NCI-H226 (cell line): ENCODE data around the gene KREMEN1.

Experiments
- DNase-seq: peaks from one replicate; pipeline ENCODE4 v3.0.0-alpha.2; 2015

KREMEN1 gene

DNA sequence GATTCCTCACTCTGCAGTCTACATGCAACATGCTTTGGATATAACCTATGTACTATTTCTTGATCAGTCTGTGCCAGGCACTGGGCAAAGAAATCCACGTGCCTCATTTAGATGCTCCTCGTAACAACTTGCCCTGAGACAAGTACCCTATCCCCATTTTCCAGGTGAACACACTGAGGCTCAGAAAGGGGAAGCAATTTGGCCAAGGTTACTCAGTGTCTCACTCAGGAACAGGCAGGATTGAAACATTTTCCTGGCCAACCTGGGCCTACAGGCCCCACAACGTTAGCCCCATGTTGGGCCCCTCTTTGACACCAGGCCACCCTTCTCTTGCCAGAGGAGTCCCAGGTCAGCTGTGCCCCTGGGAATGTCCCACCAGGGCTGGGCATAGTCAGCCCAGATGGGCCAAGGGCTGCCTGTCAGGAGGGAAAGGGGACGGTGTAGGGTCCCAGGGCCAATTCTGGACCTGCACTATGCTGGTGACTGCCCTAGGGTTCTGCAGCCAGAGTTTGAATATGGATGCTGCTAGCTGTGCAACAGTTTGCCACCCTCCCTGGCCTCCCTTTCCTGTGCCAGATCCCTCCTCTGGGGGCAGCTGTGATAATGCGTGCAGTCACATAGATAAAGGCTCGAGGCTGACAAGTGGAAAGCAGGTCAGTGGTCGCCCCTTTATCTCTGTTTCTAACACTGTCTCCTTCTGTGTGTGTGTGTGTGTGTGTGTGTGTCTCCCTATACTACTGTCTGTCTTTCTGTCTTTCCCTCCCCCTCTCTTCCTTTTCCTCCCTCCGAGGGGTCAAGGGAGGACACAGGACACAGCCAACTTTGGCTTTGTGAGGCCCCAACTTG is 122.5 kb downstream of the KREMEN1 start:
- no peak for DNase-seq

DNA sequence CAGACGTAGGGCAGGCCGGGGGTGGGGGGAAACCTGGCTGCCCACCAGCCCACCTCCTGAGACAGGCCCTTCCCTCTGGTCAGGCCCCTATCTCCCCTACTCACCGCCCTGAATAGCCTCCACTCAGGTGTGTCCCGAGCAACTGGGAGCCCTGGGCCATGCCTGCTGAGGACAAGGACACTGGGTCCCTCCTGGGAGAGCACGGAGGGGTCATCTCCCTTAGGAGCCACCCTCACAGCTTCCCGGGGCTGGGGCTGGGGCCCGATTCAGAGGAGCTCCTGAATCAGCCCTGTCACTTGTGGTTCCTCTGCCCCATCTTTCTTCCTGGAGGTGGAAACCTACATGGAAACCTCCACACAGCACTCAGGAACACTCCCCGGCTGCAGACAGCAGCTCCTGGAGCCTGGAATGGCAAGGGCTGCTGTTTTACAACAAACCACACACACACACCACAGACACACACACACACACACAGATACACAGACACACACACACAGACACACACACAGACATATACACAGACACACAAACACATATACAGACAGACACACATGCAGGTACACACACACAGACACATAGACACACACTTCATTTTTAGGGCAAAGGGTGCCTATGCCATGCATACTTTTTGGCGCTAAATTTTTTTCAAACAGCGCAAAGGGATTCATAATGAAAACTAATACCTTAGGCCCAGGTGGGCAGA is 123.3 kb downstream of the KREMEN1 start:
- DNase-seq: no peak

DNA sequence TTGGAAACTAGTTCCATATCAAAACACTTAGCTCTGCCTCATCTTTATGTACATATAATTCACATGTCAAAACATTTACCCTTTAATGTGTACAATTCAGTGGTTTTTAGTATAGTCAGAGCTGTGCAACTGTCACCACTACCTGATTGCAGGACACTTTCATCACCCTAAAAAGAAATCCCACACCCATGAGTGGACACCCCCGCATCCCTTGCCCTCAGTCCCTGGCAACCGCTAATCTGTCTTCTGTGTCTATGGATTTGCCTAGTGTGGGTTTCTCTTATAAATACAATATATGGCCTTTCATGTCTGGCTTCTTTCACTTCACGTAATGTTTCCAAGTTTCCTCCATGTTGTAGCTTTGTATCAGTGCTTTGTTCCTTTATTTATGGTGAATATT is 124.3 kb downstream of the KREMEN1 start:
- no peak for DNase-seq

DNA sequence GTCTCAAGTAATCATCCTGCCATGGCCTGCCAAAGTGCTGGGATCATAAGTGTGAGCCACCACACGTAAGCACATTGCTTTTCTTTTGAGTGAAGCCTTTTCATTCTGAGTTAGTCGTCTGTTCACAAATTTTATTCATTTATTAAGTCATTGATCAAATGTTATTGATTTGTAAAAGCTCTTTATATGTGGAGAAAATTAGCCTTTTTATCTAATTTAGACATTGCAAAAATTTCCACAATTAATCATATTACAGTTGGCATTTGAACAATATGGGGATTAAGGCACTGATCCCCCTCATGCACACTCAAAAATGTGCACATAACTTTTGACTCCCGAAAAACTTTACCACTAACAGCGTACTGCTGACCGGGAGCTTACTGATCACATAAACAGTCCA is 125.4 kb downstream of the KREMEN1 start:
- DNase-seq: no peak

DNA sequence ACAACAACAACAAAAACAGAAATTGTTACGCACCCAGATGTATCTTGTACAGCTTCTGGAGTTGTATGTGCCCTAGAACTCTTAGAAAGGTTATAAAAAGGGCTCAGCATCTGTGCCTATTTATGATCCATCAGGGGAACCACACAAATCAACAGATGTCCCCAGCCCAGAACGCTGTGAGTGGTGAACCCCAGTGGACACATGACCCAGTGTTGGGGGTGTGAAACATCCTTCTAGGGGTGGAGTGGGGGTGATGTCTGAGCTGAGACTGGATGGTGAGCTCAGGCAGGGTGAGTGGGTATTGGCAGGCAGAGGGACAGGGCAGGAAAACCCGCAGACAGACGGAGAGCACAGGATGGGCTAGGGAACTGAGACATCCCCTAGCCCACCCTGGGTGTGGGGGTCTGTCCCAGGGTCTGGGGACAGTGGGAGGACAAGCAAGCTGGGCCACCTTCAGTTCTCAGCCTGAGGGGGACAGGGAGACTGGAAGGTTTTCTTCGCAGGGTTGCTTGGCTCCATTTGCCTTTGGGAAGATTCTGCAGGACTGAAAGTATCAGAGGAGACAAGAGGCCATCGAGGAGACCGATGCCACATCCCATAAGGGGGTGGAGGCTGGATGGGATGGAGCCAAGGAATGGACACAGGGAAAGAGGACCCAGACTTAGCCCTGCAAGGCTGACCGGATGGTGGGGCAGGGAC is 127.0 kb downstream of the KREMEN1 start:
- no peak for DNase-seq

DNA sequence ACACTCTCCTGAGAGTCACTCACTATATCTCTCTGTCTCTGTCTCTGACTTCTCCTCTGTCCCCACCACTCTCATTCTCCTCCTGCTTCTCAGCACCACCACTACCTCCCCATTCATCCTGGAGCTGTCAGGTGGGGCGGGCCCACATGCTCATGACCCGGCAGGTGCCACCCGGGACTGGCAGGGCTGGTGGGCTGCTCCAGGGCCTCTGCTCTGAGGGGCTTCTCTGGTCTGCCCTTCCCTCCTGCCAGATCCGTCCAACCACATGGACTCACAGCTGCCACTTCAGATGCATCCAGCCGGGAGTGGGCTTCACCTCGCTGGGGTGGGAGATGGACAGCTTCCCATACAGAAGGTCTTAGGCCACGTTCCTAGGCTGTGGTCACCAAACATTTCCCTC is 128.1 kb downstream of the KREMEN1 start:
- DNase-seq: no peak

DNA sequence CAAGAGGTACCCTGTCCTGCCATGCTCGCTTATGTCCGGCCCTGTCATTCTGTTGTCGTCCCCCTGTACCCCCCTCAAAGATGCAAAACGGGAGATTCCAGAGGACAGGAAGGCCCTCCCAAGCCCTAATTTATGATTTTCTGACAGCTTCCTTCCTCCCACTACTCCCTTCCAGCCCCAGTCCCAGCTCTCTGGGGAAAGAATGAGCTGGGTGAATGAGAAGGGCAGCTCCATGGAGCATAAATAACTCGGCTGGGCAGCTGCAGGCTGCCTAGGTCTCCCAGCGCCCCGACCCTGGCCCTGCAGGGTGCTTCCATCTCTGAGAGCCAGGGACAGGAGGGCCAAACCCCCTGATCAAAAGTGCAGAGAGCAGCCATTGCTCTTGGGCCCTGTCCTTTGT is 128.9 kb downstream of the KREMEN1 start:
- no peak for DNase-seq

DNA sequence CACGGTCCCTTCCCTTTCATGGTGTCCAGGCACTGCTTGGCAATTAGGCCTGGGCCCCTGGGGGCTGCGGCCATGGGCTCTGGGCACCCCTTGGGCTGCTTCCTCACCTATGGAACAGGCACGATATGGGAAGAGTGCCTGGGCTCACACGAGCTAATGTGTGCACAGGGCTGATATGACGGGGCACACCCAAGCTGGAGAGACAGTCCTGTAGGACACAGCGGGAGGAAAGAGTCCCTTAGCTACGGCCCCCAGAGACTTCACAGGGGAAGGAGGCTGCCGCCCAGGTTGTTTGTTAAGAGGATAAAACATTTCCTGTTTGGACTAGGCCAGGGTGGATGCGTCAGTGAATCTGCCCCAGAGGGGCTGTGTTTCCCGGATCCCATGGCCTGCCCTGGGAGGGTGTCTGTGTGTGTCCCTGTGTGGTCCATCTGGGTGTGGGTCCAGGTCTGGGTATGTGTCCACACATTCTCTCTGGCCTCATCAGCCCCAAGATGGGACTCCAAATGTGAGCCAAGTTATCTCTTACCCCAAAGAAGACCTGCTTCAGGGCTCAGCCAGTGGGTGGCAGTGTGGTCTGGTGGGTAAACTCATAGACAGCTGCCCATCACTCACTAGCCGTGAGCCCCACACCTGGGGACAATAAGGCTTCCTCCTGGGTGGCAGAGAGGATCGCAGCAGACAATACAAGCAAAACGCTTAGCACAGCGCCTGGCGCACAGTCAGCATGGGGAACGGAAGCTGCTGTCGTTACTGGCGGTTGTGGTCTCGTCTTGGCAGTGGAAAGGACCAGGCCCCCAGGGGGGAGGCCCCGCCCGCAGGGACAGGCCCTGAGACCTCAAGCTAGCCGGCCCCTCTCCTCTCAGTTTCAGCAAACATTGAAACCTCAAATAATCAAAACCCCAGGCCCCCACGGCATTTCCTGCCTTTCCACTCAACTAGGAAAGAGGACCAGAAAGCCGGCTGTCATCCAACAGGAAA is 129.7 kb downstream of the KREMEN1 start:
- no peak for DNase-seq

DNA sequence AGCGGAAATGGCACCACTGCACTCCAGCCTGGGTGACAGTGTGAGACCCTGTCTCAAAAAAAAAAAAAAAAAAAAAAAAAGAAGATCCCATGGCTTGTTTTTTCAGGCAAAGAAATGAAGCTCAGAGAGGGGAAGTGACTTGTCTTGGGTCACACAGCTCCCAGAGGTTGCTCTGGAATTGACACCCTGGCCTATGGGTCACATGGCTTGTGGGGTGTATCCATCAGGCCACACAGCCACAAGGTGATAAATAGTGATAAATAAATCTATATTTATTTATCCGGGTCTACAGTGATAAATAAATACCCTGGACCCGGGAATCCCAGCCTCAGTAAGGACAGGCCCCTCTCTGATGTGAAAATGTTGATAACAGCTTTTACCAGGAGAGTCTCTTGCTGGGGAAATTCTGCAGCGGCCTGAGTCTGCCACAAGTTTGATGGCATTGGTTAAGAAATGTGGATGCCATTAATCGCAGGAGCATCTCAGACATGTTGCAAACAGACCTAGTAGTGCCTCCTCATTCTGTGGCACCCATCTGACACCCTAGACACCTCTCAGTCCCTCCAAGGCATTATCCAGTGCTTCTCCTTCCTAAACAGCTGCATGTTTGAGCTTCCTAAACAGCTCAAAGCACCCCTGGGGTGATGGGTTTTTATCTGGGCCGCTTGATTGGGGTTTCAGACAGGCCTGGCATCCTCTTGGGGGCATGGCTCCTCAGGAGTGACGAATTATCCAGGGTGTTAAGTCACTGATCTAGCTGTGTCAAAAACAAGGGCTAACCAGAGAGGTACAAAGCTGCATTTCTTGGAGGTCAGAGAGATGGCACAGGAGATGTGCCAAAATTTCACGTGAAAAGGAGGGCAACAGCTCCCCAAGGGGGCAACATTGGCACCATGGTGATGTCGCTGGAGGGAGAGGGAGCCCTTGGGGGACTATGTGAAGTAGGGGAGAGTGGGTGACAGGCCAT is 130.9 kb downstream of the KREMEN1 start:
- no peak for DNase-seq

DNA sequence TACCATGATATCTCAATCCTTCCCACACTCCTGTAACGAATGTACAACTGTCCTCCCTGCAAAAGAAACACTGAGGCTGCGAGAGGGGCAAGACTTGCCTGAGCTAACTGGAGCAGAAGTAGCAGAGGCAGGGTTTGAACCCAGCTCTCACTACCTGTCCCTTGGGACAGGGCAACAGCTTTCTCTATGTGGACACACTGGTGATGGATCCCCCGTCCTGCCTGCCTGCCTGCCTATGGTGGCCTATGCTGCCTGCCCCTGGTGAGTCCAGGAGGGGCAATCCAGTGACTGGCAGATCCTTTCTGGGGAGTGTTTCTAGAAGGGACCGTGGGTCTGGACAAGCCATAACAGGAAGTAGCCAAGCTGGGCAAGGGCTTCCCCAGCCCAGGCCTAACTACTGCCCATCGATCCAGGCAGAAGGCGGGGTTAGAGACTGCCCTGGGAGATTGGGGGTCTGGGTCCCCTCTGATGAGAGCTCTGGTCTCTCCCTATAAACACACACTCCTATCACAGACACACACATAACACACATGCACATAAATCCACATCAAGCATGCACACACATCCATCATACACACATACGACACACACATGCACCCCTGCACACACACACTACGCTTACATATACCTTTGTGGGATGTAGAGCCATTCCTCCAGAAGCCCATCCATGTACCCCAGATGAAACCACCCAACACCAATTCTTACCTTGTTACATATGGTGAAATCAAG is 131.8 kb downstream of the KREMEN1 start:
- DNase-seq: no peak

DNA sequence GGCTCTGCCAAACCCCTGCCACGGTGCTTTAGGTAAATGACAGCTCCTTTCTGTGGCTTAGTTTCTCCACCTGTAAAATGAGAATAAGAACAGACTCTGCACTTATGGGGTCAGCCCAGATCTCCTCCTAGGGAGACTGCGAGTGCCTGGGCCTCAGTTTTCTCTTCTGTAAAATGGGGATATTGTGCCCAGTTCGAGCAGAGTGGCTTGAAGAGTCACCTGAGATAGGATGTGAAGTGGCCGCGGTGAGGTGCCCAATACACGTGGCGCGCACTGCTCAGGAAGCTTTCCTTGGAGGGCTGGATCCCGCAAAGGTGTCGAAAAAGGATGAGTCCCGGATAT is 132.4 kb downstream of the KREMEN1 start:
- no peak for DNase-seq

DNA sequence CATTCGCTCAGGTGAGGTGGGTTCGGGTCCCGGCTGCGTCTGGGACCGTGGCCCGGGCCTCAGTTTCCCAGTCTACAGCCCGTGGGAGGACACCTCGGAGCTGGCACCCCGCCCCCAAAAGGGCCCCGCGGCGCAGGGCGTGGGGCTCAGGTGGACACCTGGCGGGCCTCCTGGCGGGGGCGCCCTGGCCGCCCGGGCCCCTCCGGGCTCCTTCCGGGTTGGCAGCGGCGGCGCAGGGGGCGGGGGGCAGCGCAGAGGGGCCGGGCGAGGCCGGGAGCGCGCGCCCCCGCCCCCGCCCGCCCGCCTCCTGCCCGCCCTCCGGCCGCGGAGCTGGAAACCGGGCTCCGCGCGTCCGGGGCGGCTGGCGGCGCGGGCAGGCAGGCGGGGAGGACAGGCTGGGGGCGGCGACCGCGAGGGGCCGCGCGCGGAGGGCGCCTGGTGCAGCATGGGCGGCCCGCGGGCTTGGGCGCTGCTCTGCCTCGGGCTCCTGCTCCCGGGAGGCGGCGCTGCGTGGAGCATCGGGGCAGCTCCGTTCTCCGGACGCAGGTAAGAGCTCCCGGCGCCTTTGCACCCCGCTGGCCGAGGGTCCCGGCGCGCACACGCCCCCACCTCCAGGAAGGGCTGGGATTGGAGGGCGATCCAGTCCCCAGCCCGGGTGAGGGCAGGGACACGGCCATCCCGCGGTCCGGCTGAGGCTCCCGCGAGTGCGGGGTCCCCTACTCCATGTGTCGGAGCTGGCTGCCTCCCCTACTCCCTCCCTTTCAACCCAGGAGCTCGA is 132.9 kb downstream of the KREMEN1 start, which contains the start of gene EMID1:
Gene EMID1, plus strand, starts transcription at position 303 of the 778 bp plus-strand sequence. Its CDS starts 143 bp downstream, at position 446.
- DNase-seq: no peak

DNA sequence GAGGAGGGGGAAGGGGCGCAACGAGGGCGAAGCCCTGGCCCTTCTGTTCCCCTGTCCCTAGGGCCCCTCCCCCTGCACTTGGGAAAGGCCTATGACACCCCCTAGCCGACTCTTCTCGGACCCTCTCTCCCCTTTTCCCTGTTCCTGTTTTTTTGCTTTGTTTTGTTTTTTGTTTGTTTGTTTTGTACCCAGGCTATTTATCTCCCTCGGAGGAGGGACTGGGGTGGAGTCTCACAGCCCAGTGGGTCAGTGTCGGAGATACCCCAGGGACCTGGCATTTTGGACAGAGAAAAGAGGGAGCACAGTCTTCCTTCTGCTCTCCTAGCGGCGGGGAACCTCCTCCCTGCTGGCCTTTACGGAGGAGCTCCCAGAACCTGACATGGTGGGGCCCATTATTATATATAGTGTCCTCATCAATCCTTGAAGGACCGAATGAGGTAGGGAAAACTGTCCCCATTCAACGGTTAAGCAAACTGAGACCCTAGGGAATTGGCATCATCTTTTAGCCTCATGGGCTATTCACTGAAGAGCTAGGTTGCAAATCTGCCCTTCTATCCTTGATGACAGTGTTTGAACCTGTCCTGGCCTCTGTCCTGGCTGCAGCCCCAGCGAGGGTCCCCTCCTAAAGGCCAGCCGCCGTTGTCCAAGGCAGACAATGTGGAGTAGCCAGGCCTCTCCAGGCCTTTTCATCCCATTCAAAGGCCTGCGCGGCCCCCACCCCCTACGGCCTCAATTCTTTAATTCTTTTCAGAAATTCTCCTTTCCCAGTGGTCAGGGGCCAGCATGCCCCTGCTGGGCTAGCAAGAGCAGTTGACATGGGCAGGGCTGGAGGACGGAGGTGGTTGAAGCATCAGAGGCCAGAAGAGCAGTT is 133.8 kb downstream of the KREMEN1 start:
- DNase-seq: no peak

DNA sequence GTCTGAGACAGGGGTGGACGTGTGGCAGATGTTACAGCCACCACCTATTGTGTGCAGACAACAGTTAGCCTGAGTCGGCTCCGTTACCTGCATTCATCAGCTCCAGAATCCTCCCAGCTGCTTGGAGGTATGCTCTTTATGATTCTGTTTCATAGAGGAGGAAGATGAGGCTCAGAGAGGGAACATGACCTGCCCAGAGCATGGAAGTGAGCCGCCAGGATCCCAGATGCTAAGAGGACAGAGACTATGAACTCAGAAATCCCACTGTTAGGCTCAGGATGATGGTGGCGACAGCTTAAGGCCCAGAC is 134.4 kb downstream of the KREMEN1 start:
- DNase-seq: no peak

DNA sequence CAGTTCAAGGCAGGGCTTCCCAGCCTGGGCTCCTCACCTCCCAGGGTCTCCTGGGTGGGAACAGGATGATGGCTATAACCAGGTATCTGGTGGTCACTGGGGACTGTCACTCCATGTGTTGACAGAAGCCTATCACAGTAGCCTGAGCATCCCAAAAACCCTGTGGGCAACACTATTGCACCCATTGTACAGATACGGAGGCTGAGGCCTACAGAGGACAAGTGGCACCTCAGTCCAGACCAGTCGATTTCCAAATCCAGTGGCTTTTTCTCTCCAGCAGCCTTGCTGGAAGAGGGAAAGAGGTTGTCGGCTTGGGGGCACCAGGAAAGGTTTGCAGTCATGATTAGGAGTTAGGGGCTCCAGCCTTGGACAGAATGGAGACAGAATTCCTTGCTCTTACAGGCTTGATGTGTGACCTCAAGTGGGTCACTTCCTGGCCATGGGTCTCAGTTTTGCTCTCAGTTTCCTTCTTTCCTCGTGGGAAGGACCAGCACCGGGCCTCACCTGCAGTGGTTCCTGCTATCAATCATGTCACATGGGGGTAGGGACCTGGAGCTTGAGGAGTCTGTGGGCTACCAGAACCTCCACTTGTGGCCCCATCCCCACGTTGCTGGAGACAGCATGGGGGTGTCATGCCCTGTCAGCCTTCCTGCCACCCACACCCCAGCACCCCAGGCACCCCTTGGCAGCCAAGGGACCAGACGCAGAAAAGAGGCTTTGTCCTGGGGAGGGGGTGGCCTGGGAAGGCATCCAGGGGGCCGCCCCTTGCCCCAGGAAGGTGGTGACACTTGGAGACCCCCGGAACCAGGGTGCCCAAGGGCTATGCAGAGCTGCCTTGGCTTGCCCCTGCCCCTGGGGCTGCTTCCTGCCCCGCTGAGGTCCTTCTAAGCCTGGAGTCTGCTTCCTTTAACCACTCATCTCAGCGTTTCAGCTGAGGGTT is 135.0 kb downstream of the KREMEN1 start:
- DNase-seq: no peak

DNA sequence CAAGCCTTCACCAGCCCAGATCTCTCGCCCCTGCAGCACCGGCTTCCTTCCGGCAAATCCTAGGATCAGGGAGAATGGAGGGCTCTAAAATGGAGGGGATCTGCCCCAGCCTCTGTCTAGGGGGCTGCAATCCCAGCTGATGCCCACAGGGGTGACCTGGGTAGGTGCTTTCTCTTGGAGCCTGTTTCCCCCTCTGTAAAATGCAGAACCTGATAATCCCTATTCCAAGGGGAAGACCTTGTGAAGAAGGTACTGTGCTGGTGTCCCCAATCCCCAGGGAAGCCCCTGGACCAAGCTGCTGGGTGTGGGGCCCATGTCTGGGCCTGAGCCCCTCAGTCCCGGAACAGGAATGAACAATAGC is 135.6 kb downstream of the KREMEN1 start:
- no peak for DNase-seq

DNA sequence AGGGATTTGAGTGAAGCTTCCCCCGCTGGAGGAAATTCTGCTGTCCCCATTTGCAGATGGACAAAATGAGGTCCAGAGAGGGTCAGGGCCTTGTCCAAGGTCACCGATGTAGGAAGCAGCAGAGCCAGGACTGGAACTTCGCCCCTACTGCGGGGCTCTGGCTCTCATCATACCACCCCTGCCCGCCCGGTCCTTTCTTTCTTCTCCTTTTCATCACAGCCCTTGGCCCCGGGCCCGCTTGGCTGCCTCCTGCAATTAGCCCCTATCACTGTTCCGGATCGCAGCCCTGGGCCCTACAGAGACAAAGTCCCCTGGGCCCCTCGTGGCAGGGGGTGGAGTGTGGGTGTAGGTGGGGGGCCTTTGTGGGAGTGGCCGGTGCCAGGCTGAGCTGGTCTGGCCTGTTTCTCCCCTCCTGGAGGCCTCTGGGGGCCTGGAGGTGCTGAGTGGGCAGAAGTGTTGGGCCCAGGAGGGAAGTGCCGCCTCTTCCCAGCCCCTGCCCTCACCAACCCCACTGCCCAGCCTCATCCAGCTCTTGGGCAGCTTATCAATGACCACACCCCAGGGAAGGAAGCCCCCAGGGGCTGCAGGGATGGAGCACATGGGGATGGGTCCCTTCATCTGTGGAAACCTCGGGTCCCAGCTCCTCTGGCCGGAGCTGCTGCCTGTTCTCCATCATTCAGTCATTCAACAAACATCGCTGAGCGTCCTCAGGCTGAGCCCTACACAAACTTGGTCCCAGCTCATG is 136.2 kb downstream of the KREMEN1 start:
- DNase-seq: no peak
